Central memory CD8-positive, alpha-beta T cell (primary cell): ENCODE results near the gene KCNIP1.

Experiments used
- ATAC-seq: fragments of 150-1000 bp; cut with Tn5 transposase; replicated peaks from 2 replicates; pipeline ENCODE4 v1.10.0; 2022; ENCODE audit warnings: mild to moderate bottlenecking, moderate FRiP score, moderate number of reproducible peaks; ENCODE audit not compliant: poor library complexity, severe bottlenecking; ENCODE audit errors: extremely low read depth
- DNase-seq, 2 donors: peaks; one replicate each; pipeline ENCODE4 v3.0.0; 2021; ENCODE audit warnings: low spot score in 2 of 2
- H3K27ac Mint-ChIP-seq: one replicate; pipeline ENCODE4 v1.8.0; 2022; ENCODE audit warnings: low read depth, mild to moderate bottlenecking, moderate library complexity, mixed read lengths
- H3K27me3 Mint-ChIP-seq: one replicate; pipeline ENCODE4 v1.8.0; 2022; ENCODE audit warnings: mixed read lengths
- H3K36me3 Mint-ChIP-seq: one replicate; pipeline ENCODE4 v1.8.0; 2022; ENCODE audit warnings: mild to moderate bottlenecking, moderate library complexity, mixed read lengths; ENCODE audit not compliant: insufficient read depth
- H3K4me1 Mint-ChIP-seq: one replicate; pipeline ENCODE4 v1.8.0; 2022; ENCODE audit warnings: mixed read lengths
- H3K4me3 Mint-ChIP-seq: one replicate; pipeline ENCODE4 v1.8.0; 2022; ENCODE audit warnings: mild to moderate bottlenecking, moderate library complexity, mixed read lengths
- H3K9me3 Mint-ChIP-seq: one replicate; pipeline ENCODE4 v1.8.0; 2022; ENCODE audit warnings: mixed read lengths

The KCNIP1 gene

DNA sequence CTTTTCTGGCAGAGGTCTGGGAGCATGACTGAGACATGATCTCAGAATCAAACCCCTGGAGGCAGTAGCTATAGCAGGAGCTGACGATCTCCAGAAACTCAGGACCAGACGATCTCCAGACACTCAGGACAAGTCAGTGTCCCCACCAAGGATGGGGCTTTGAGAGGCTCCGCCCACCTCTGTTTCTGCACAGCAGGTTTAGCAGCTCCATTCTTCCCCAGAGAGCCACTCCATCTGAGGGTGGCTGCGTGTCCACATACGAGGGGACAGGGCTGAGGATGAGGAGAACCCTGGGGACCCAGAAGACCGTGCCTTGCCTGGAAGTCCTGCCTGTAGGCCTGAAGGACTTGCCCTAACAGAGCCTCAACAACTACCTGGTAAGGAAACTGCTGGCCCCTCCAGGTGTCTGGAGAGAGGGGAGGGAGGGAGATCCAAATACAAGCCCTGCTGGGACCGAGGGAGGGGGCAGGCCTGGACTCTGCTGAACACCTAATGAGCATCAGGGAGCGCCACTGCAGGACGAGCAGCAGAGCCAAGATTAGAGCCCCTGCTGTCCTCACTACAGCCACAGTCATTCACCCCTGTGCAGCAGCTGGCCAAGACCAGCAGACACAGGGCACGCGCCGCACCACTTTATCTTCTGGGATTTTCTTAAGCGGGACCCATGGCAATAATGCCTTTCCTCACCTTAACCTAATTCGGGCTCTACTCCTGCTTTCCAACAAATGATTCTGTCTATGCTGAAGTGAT lies 279.9 kb downstream of the KCNIP1 start, which contains the start of gene GABRP:
Gene GABRP (plus strand): TSS at position 228 of the 750 bp plus-strand sequence. CDS start 4,891 bp downstream, outside the sequence.
- H3K27me3 Mint-ChIP-seq, result no peaks in the 10 kb centered on the region
- H3K4me1 Mint-ChIP-seq, result no peaks in the 10 kb centered on the region
- H3K27ac Mint-ChIP-seq, result no peak within 1 kb of the TSS
- H3K9me3 Mint-ChIP-seq, result no peaks in the 10 kb centered on the region
- H3K4me3 Mint-ChIP-seq, result no peak within 1 kb of the TSS
- ATAC-seq (no peak), DNase-seq (no peak)
- H3K36me3 Mint-ChIP-seq, result peaks cover 2% of the 10 kb centered on the region

DNA sequence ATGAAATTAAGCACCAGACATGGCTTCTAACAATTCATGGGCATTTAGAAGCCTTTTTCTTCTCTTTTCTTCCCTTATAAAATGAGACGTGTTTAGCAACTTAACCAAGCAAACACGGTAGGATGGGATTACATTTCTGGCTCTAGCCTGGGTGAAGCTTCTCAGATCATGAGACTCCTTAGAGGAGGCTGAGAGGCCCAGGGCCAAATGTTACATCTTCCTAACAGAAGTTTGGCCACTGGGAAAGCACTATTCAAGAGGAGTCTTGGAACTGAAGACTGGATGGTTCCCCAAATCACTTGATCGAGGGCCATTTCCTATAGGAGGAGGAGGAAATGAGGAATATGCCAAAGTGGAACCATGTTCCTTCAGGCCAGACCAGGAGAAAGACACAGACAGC lies 281.6 kb downstream of the KCNIP1 start:
- no peak for ATAC-seq
- Mint-ChIP-seq H3K27ac (no peak overlapping the region), H3K9me3 (no peaks in the 10 kb centered on the region), H3K27me3 (no peaks in the 10 kb centered on the region), H3K4me3 (no peak overlapping the region), H3K4me1 (no peaks in the 10 kb centered on the region), H3K36me3 (peaks cover 2% of the 10 kb centered on the region)
- no peak for DNase-seq
